GM21390 (cell line): ENCODE measurements around the gene ZBTB26.
A peak's percentile ranks its signal among the peaks of the same experiment; 100 is the strongest.
"Not testable (repeated sequence)": the region's sequence is repeated elsewhere in the genome, so short reads cannot be mapped to it uniquely, and the experiment has no call there.

ENCODE experiments used
- ATAC-seq: cut with Tn5 transposase; IDR thresholded peaks from one replicate; pipeline ENCODE4 v1.9.1; 2021; ENCODE audit not compliant: unreplicated experiment

ZBTB26 gene

DNA sequence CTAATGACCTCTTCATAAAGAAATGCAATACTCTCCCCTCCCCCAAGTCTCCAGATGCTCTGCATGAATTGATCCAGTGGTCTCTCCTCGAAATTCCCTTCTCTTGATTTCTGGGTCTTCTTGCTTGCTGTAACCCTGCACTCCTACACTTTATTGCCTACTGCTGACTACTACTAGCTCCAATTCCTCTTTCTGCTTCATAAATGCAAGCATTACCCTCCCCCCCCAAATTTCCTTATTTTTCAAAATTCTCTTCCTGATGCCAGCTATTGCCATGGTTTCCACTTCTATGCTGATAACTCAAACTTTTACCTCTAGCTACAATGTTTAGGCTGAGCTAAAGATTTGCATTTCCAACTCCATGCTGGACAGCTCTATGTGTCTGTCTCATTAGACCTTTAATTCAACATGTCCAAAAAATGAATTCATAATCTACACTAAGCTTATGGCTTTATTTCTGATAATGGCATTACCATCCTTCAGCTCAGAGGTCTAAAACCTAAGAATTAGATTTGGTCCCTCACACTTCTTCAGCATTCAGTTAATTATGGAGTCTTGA, 1.4 kb downstream of the ZBTB26 start:
- no peak for ATAC-seq

DNA sequence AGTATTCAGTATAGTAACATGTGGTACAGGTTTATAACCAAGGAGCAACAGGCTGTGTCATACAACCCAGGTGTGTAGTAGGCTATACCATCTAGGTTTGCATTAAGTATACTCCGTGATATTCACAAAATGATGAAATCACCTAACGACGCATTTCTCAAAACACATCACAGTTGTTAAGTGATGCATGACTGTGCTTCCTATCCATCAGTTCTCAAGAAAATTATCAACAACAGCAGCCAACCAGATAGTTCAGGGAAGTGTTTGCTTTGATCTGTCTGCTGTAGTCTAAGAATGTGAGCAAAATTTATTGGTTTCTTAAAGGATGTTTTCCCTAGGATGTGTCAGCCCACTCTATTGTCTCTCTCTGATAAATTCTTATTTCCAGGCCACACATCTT, 7.4 kb downstream of the ZBTB26 start:
- no peak for ATAC-seq

DNA sequence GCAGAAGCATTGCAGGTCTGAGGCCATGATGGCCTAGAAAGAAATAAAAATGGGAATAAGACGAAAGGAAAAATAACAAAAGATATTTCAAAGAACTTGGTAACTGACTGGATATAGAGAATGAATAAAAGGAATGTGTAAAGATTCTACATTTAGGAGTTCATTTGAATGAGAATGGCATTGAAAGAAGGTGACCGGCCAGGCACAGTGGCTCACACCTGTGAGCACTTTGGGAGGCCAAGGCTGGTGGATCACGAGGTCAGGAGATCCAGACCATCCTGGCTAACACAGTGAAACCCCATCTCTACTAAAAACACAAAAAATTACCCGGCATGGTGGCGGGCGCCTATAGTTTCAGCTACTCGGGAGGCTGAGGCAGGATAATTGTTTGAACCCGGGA, 8.6 kb downstream of the ZBTB26 start:
- no peak for ATAC-seq

DNA sequence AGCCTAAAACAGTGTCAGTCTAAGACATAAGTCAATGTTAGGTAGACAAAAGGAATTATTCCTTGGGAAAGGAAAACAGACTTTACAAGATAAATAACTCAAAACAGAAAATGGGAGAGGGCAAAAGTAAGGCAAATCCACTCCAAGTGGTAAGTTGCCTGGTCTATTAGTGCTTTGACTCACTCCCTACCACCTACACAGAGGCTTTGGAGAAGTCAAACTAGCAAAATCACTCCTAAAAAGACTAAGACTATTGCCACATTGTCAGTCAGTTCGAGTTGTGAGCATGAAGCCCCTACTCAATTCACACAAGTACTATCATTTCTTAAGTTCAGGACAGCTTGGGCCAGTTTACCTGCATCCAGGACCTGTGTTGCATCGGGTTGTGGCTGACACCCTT, 13.0 kb downstream of the ZBTB26 start:
- no peak for ATAC-seq

- ATAC-seq = peak; percentile 99
Measured at GRCh38 chr9:122912964-122913673, 18.2 kb downstream of the ZBTB26 start, which contains the start of gene ZBTB6. Gene ZBTB6, minus strand, starts transcription at chr9:122913323. Its CDS starts 1,251 bp downstream, at chr9:122912072.

DNA sequence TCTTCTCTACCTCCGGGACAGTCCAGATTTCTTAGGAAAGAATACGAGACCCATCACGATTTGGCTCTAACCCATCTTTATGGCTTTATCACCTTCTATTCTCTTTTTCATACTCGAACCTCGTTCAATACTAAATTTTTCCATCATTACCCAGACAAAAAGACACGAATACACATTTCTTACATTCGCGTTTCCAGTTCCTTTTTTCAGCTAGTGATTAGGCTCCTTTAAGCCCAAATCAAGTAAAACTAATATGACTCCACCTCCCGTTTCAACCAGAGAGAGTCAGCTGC, 18.7 kb downstream of the ZBTB26 start:
- no peak for ATAC-seq

DNA sequence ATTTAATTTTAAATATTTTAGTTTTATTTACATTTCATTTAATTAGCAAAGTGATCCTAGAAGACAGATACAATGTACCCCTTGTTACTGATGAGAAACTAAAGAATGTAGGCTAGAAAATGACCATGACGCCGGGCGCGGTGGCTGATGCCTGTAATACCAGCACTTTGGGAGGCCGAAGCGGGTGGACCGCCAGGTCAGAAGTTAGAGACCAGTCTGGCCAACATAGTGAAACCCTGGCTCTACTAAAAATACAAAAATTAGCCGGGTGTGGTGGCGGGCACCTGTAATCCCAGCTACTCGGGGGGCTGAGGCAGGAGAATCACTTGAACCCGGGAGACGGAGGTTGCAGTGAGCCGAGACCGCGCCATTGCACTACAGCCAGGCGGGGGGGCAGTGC, 25.2 kb downstream of the ZBTB26 start:
- not testable (repeated sequence) for ATAC-seq

DNA sequence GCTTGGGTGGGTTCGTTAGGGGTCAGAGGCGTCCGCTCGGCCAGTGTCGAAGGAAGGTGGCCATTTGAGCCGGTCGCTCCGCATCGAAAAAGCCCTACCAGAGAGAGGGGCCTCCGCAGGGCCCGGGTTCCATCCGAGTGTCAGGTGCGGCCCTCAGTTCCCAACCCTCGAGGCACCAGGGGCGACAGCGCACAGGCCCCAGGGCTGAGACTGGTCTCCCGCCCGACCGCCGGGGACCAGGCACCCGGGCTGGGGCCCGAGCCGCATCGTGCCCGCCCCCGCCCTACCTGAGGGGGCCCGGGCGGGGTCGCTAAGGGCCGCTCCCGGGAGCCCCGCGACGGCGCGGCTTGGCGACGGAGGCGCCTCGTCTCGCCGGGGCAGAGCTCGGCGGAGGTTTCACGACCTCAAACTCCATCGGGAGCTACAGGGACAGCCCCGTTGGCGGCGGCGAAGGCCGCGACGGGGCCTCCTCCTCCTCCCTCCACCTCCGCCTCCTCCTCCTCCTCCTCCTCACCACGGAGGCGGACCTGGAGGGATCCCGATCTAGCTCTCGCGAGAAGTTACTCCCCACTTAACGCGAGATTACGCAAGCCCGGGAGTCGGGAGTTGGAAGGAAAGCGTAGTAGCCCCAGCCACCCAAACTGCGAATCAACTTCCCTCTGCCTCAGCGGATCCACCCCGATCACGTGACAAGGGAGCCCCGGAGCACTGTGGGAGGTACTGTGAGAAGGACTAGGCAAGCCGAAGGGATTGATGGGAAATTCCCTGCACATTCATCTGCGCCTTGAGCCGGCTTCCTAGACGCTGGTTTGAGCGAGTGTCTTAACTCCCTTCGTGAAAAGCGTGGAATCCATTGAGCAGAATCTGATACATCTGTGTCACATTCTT, 26.2 kb downstream of the ZBTB26 start, which contains the start of gene RC3H2:
RC3H2 (minus strand) TSS at position 537 of the 888 bp plus-strand sequence. CDS start 7,850 bp downstream, outside the sequence.
- ATAC-seq = peak; percentile 73

- peak; percentile 18 for ATAC-seq
Measured at GRCh38 chr9:122904466-122904822, 26.9 kb downstream of the ZBTB26 start.

DNA sequence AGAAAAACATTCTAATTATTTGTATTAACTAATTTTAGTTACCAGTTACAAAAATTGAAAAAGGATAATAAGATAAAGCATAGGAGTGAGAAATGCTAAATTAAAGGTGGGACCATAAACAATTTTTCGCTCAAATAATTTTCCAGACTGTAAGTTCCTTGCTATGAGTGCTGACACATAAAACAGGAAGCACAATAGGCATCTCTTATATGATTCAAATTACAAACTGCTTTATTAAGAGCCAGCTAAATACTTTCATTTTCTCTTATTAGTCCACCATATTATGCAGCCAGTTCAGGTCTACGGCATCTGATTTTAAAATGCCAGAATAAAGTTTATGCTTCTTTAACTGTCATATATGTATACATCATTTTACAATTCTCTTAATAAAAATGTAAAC, 30.5 kb downstream of the ZBTB26 start:
- ATAC-seq = no peak

- ATAC-seq = no peak
Measured at GRCh38 chr9:122897969-122898368, 33.3 kb downstream of the ZBTB26 start.

DNA sequence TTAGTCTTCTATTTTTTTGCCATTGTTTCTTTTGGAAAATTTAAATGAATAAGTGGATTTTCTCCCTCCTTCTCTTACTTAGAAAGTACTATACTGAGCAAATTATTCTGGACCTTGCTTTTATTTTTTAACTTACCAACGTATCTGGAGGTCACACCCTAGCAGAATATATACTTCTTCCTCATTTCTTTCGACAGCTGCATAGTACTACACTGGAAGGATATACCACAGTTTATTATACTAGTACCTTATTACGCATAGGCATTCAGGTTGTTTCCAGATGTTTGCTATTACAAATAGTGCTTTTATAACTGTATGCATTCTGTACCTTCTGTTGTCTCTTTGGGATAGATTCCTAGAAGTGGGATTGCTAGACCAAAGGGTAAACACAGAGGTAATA, 42.8 kb downstream of the ZBTB26 start:
- no peak for ATAC-seq

DNA sequence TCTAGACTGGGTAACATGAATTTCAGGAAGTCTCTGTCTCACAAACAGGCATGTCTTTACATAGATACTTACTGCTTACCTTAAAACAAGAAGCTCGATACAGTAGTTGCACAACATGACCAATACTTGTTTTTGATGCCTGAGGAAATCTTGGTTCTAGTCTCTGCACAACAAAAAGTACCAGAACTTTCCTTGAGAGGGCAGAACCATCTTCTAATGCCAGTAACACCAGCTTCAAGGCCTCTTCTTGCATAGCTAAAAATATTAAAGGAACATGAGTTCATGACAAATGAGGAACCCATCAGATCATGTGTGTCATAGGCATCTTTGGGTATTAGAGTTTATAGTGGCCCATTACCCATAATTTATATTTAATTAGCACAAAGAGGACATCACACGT, 48.2 kb downstream of the ZBTB26 start:
- no peak for ATAC-seq

- no peak for ATAC-seq
Measured at GRCh38 chr9:122879443-122879842, 51.9 kb downstream of the ZBTB26 start.

DNA sequence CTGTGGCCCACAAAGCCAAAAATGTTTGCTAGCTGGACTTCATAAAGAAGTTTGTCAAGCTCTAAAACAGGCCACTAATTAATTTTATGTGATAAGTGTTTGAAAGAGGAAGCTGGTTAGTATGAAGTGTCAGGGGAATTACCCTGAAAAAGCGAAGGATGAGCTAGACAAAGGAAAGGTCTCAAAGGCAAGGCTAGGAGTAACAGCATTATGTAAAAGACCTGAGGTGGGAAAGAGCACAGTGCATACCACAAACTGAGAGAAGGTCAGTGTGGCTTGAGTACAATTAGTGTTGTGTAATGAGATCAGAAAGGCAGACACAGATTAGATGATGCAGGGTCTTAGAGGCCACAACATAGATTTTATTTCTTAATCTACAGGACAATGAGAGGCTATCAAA, 55.8 kb downstream of the ZBTB26 start:
- ATAC-seq = no peak

- not testable (repeated sequence) for ATAC-seq
Measured at GRCh38 chr9:122867276-122867675, 64.0 kb downstream of the ZBTB26 start.

- ATAC-seq = no peak
Measured at GRCh38 chr9:122866079-122866478, 65.2 kb downstream of the ZBTB26 start.
